DMS53 treated with DMSO at 0.1 percent for 48 hours (cell line): ENCODE data around the gene CSMD2.

ENCODE experiments used
- DNase-seq: peaks from one replicate; lab custom pipeline; 2025; ENCODE audit not compliant: unreplicated experiment; lab: John Stamatoyannopoulos, UW

The CSMD2 gene

DNA sequence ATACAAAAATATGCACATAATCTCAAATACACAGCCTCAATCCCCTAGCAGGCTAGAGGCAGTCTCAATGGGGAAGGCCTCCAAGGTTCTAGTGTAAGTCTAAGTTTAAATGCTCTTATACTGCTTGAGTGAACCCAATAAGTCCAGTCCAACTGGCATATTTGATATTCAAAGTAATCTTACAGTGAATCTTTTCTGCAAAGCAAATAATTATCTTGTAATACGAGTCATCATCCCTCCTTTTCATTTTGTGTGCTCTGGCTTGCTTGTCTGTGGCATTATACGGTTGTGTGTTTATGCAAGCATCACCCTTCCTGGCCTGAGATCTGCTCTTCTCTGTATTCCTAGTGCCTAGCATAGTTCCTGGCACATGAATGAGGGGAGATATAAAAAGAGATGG lies 468.1 kb downstream of the CSMD2 start:
- no peak for DNase-seq

GRCh38 chr1:33696311-33696710 lies 468.7 kb downstream of the CSMD2 start:
- no peak for DNase-seq

DNA sequence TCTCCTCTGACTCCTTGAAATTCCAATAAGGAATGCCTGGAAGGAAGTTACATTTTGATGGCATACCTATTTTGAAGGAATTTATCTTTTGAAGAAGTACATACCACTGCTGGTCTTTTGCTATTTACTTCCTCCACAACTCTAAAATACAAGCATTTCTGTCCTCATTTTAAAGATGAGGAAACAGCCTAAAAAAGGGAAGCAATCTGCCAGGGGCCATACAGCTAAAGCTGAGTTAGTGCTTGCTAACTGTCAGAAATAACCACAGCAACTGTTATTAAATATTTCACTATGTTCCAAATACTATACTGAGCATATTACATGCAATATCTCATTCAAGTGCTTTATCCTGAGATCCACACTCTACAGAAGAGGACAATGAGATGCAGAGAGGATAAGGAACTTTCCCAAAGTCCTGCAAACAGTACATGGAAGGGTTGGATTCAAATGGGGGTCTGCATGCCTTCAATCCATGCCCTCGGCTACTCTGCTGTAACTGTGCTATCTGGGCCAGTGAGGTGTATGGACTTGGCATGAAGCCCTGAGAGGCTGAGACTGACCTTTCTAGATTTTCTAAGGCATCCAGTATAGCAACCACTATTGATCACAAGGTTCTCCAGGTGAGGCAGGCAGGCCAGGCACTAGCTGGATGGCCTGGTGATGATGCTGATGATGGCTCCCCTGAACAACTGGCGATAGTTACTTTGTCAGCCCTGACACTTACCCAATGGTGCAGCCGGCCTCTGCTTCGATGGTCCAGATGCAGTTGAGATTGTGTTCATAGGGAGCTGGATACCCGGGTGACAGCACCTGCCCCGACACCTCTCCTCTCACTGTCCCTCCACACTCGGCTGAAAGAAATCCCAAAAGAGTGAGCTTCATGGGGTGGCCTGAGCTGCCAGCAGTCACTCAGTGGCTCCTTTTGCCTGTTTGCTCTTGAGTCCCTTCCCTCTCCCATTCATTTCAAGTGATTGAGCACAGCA lies 472.5 kb downstream of the CSMD2 start:
- no peak for DNase-seq

GRCh38 chr1:33687000-33687399 lies 478.0 kb downstream of the CSMD2 start:
- DNase-seq: no peak

DNA sequence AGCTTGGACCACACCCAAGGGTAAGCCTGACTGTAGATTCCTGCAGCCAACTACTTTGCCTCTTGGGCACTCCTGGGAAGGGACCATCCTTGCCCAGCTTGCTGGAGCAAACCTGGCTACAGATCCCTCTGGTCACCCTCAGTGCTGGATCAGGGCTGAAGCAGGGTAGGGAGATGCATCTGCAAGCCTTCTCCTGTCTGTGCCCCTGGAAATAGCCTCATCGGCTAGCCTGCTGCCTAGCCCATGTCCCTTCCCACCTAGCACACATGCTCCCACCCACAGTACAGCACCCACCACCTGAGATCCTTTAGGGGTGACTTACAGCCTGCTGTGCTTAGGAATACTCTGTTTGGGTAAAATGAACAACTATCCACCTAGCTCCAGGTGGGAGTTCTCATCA lies 478.5 kb downstream of the CSMD2 start:
- no peak for DNase-seq

- DNase-seq: no peak
Measured at GRCh38 chr1:33685256-33685655, 479.8 kb downstream of the CSMD2 start.

GRCh38 chr1:33684396-33685179 lies 480.4 kb downstream of the CSMD2 start:
- DNase-seq: no peak

DNA sequence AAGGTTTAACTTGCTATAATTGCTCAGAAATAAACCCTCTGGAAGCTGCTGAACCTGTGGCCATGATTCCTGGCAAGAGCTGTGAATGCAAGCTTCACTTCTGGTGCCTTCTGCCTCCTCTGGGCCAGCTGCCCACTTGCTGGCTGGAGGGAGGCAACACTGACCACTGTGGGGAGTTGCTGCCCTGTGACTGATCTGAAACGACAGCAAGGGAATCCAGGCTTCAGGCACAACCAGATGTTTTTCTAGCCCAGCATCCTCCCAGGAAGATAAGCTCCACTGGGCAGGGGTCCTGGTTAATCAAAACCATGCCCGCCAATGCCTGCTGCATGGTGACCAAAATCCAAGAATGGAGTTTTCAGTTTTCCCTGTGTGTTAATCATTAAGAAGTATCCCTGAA lies 481.1 kb downstream of the CSMD2 start:
- no peak for DNase-seq

- DNase-seq: no peak
Measured at GRCh38 chr1:33682371-33682770, 482.7 kb downstream of the CSMD2 start.

- DNase-seq: no peak
Measured at GRCh38 chr1:33680281-33680840, 484.7 kb downstream of the CSMD2 start.

GRCh38 chr1:33670567-33670966 lies 494.5 kb downstream of the CSMD2 start:
- DNase-seq: no peak

DNA sequence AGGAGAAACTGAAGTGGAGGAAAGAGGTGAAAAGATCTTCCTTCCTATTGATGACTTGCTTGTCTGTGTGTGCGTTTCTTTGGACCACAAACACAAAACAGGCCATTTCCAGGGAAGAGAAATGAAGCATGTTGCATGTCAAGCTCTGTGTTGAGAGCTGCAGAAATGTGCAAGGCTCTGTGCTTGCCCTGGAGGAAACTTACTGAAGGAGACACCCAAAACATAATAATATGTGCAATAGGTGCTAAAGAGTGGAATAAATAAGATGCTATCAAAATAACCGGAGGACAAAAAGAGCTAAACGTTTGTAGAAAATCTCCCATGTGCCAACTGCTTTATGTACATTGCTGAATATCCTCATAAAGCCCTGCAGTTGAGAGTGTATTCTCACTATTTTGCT lies 496.3 kb downstream of the CSMD2 start:
- no peak for DNase-seq

DNA sequence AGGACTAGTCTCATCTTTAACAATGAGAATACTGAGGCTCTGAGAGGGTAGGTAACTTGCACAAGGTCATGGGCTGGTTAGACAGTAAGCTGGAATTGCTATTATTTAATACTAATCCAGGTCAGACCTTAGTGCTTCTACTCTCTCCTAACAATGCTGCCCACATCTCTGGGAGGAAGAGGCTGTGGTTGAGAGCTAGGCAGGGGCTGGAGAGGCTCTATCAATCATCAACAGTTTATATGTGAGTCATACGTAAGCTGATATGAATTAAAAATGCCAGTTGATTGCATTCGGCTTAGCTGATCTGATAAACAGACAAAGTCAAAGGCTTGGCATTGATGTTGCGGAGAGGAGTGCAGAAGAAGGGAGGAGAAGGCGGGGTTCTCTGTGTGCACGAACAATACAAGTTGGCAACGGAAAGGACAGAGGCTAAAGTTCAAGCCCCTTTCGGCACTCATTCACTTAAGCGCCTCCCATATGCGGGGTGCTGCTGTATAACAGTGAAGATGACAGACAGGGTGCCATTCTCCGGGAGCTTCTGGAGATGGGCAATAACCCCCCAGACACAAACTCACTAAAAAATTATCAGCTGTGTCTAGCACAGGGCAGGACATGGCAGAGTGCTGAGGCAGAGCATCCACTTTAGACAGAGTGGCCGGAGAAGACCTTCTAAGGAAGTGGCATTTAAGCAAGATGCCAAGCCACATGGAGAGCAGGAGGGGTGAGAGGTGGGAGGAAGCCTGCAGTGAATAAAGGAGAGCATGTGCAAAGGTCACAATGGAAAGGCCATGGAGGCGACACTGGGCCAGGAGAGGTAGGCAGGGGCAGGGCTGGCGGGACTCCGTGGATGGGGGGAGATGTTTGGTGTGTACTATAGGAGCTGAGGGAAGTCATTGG lies 497.4 kb downstream of the CSMD2 start:
- DNase-seq: no peak

DNA sequence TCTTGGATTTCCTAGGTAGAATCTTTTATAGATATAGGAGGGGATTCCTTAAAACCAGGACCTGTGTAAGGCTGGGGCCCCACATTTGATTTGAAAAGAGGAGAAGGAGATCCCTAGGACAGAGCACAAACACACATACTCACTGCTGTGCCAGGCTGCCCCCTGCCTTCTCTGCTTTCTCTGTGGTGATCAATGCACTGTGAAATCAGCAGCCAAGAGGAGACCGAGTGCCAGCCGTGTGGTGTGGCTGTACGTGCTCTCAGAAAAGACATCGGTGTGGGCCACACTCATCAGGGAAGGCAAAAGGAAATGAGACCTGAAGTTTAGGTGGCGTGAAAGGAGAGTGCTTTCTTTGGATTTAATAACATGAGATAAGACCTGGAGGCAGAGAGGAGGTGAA lies 498.4 kb downstream of the CSMD2 start:
- no peak for DNase-seq

DNA sequence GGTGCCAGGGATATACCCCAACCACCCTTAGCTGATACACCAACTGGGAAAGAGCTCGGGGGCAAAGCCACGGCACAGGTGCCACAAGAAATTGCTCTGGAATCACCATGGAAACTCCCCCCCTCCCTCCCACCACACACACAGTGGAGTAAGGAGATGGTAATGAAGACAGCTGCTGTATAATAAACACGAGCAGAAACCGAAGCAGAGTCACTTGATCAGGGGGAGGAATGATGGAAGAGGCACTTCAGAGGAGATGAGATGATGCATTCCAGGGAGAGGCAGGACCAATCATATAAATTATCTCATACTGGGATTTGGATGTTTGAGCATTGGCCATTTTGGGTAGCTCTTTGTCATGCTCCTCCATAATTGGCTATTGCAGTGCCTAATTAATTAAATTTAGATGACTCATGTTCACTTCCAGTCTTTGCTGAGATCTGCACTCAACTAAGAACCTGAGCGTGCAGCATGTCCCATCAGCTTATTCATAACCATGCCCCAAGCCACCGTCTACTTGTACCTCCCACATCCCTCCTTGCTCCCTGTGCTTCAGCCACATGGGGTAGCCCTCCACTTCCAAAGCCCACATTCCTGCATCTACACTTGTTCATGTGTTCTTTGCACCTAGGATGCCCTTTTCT lies 503.1 kb downstream of the CSMD2 start:
- DNase-seq: no peak

GRCh38 chr1:33660956-33661355 lies 504.1 kb downstream of the CSMD2 start:
- DNase-seq: no peak

DNA sequence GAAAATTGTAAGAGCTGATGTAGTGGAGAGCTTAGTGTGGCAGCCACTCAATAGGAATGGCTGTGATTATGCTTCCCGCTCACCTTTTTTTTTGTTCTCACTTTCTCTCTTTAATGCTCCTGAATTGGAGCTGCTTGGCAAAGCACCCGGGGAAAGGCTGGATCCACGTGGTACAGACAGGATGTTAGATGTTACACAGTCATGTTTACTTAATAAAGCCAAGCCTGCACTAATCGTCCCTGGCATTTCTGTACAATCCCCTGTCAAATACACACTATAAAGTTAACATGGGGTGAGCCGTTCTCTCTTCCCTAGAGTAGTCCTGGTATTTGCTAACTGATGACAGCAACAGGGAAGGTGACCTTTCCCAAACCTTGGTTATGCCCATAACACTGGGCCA lies 504.8 kb downstream of the CSMD2 start:
- peak; percentile 32 for DNase-seq

- DNase-seq: no peak
Measured at GRCh38 chr1:33659641-33660040, 505.4 kb downstream of the CSMD2 start.

GRCh38 chr1:33657833-33658232 lies 507.2 kb downstream of the CSMD2 start:
- no peak for DNase-seq

DNA sequence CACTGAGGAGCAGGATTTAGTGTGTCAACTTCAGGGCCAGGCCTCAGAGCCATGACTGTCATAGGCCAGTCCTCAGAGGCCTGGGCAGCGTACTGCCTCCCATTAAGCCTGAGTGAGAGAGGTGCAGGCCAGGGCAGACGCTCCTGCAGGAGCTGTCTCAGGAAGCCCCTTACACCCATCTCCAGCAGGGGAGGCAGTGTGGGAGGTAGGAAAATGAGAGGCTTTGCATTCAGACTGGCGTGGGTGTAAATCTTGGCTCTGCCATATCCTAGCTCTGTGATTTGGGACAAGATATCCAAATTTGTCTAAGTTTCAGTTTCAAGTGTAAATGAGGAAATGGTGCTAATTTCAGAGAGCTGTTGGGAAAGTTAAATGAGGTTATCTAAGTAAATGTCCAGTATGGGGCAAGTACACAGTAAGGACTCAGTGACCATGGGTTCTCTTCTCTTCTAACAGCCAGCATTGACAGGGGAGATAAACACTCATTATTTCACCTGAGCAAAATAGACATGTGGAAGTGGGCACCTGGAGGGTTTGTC lies 508.5 kb downstream of the CSMD2 start:
- DNase-seq: no peak
